GM12878 (cell line): ENCODE measurements around the gene VPS8.

Experiments used
- BCLAF1 ChIP-seq: fragments of 450-650 bp; IDR thresholded peaks from 2 replicates; pipeline ENCODE4 v1.6.1; 2017; ENCODE audit warnings: antibody characterized with exemption, mild to moderate bottlenecking, moderate library complexity
- CTCF ChIP-seq, 3 experiments: IDR thresholded peaks in 2 of 3; conservative IDR thresholded peaks in 1 of 3; 2 replicates each; pipeline ENCODE4 v1.5.1; 2011; ENCODE audit warnings: low read depth in 3 of 3, low read length in 3 of 3, mild to moderate bottlenecking in 3 of 3, control low read depth in 2 of 3, moderate library complexity in 2 of 3, inconsistent platforms in 1 of 3, mixed read lengths in 1 of 3; ENCODE audit not compliant: control insufficient read depth in 2 of 3, insufficient read depth in 1 of 3; ENCODE audit errors: extremely low read depth in 1 of 3
- EP300 ChIP-seq, 2 experiments: fragments of 150-350 bp in 1 of 2; IDR thresholded peaks; 2 replicates each; pipeline ENCODE4 v1.6.1; 2011 to 2012; ENCODE audit warnings: low read depth in 2 of 2, low read length in 2 of 2, borderline replicate concordance in 1 of 2, improper control_type of control experiment in 1 of 2, inconsistent platforms in 1 of 2; ENCODE audit not compliant: control insufficient read depth in 1 of 2
- ETV6 ChIP-seq, 2 experiments: fragments of 450-650 bp in 1 of 2; IDR thresholded peaks in 1 of 2; conservative IDR thresholded peaks in 1 of 2; 2 replicates each; pipeline ENCODE4 v1.6.1; 2014; ENCODE audit warnings: antibody characterized with exemption in 1 of 2, borderline replicate concordance in 1 of 2, low read depth in 1 of 2, mild to moderate bottlenecking in 1 of 2, moderate library complexity in 1 of 2
- EZH2 ChIP-seq: IDR thresholded peaks from 2 replicates; pipeline ENCODE4 v1.6.1; 2012; ENCODE audit warnings: low read depth, mild to moderate bottlenecking, control low read depth, inconsistent platforms, low read length, borderline replicate concordance; ENCODE audit not compliant: control insufficient read depth
- FOS ChIP-seq: IDR thresholded peaks from 3 replicates; pipeline ENCODE4 v1.6.1; 2011; ENCODE audit warnings: borderline replicate concordance; ENCODE audit not compliant: insufficient read length; ENCODE audit errors: extremely low read depth
- GABPA ChIP-seq: IDR thresholded peaks from 2 replicates; pipeline ENCODE4 v1.6.1; 2014; ENCODE audit warnings: antibody characterized with exemption, low read depth, mild to moderate bottlenecking, inconsistent platforms
- HCFC1 ChIP-seq: fragments of 150-350 bp; IDR thresholded peaks from 2 replicates; pipeline ENCODE4 v1.6.1; 2014; ENCODE audit warnings: low read length
- POLR2A ChIP-seq: IDR thresholded peaks from 2 replicates; pipeline ENCODE4 v1.6.1; 2011; ENCODE audit warnings: low read depth, mild to moderate bottlenecking, low read length
- POLR2AphosphoS5 ChIP-seq: IDR thresholded peaks from 2 replicates; pipeline ENCODE4 v1.6.1; 2011; ENCODE audit warnings: mild to moderate bottlenecking, low read length, inconsistent platforms
- POU2F2 ChIP-seq: IDR thresholded peaks from 3 replicates; pipeline ENCODE4 v1.6.1; 2011; ENCODE audit warnings: low read depth, mild to moderate bottlenecking, low read length, borderline replicate concordance
- REST ChIP-seq: IDR thresholded peaks from 2 replicates; pipeline ENCODE4 v1.6.1; 2012; ENCODE audit warnings: mild to moderate bottlenecking, low read depth, low read length
- SKIL ChIP-seq: fragments of 450-650 bp; IDR thresholded peaks from 2 replicates; pipeline ENCODE4 v1.6.1; 2017; ENCODE audit warnings: mild to moderate bottlenecking, low read depth, inconsistent platforms; ENCODE audit not compliant: poor library complexity, severe bottlenecking
- ZNF274 ChIP-seq: IDR thresholded peaks from one replicate; pipeline ENCODE4 v1.8.0; 2011; ENCODE audit not compliant: insufficient read length, insufficient read depth

- TF ChIP-seq HCFC1 = no peak
- TF ChIP-seq POLR2AphosphoS5 = no peak
- TF ChIP-seq POU2F2 = no peak
- no peak for TF ChIP-seq REST
- no peak for TF ChIP-seq GABPA
- no peak for TF ChIP-seq POLR2A
- TF ChIP-seq CTCF (IDR thresholded peaks at IDR 0.05 in 2 of 3, conservative IDR thresholded peaks at IDR 0.05 in 1 of 3; ENCODE audit: control insufficient read depth in 2 of 3, extremely low read depth in 1 of 3, insufficient read depth in 1 of 3, low read depth in 3 of 3, low read length in 3 of 3) = no peak
- TF ChIP-seq EP300 (IDR thresholded peaks at IDR 0.05; ENCODE audit: borderline replicate concordance in 1 of 2, control insufficient read depth in 1 of 2, low read depth in 2 of 2, low read length in 2 of 2) = no peak
- TF ChIP-seq BCLAF1 = no peak
- TF ChIP-seq SKIL = no peak
- TF ChIP-seq FOS = no peak
- no peak for TF ChIP-seq EZH2
- TF ChIP-seq ZNF274 = no peak
- TF ChIP-seq ETV6 (conservative IDR thresholded peaks at IDR 0.05 in 1 of 2, IDR thresholded peaks at IDR 0.05 in 1 of 2; ENCODE audit: borderline replicate concordance in 1 of 2, low read depth in 1 of 2) = no peak
Measured at GRCh38 chr3:184846496-184846895, 34.5 kb downstream of the VPS8 start.
